Measurements from ENCODE around the gene C3orf80.
"Not testable (repeated sequence)": the region's sequence is repeated elsewhere in the genome, so short reads cannot be mapped to it uniquely, and the experiment has no call there.

Gene C3orf80

DNA sequence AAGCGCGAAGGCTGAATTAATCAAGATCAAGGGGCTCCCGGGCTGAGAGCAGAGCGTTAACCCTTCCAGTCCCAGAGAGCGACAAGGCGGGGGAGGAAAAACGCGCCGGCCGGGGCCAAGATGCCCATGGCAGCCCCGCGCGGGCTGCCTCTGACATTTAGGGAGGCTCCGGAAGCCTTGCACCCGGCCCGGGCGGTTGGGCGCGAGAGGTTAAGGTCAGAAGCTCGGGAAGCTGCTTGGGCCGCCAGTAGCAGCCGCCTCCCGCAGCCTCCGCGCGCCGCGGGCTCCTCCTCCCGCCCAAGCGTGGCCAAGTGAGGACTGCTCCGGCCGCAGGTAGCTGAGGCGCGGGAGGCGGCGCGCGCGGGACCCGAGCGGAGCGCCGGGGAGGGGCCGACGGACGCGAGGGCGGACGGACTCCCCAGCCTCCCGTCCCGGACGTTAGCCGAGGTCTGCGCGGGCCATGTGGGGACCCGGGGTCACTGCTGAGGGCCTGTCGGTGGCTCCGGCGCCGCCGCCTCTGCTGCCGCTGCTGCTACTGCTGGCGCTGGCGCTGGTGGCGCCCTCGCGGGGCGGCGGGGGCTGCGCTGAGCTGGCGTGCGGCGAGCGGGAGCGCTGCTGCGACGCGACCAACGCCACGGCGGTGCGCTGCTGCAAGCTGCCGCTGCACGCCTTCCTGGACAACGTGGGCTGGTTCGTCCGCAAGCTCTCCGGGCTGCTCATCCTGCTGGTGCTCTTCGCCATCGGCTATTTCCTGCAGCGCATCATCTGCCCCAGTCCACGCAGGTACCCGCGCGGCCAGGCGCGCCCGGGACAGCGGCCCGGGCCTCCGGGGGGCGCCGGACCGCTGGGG lies at the start of gene C3orf80:
Gene C3orf80, plus strand, starts transcription at position 247 of the 850 bp plus-strand sequence. Its CDS starts 214 bp downstream, at position 461.
- H3K36me3 Mint-ChIP-seq, result no peaks in the 10 kb centered on the region
- H3K4me3 Mint-ChIP-seq, result peak within 1 kb of the TSS; percentile 86
- H3K27me3 Mint-ChIP-seq, result peaks cover 42% of the 10 kb centered on the region
- H3K4me1 Mint-ChIP-seq, result peaks cover 12% of the 10 kb centered on the region
- no peak within 1 kb of the TSS for H3K27ac Mint-ChIP-seq
- H3K9me3 Mint-ChIP-seq, result no peaks in the 10 kb centered on the region

DNA sequence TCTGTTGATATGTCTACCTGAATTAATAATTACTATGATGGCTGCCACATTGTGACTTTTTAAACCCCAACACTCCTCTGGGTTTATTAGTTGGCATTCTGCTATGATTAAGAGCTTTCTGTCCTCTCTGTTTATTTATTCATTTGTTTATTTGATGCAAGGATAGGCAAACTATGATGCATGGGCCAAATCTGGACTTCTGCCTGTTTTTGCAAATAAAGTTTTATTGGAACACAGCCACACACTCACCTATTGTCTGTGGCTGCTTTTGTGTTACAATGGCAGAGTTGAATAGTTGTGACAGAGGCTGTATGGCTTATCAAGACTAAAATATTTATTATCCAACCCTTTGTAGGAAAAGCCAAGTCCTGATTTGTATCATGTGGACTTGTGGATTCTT lies 48.3 kb upstream of the C3orf80 start:
- Mint-ChIP-seq H3K4me3 (no peak overlapping the region), H3K9me3 (peaks cover 11% of the 10 kb centered on the region), H3K27me3 (peaks cover 12% of the 10 kb centered on the region), H3K27ac (no peak overlapping the region), H3K4me1 (no peaks in the 10 kb centered on the region), H3K36me3 (peaks cover 1% of the 10 kb centered on the region)

DNA sequence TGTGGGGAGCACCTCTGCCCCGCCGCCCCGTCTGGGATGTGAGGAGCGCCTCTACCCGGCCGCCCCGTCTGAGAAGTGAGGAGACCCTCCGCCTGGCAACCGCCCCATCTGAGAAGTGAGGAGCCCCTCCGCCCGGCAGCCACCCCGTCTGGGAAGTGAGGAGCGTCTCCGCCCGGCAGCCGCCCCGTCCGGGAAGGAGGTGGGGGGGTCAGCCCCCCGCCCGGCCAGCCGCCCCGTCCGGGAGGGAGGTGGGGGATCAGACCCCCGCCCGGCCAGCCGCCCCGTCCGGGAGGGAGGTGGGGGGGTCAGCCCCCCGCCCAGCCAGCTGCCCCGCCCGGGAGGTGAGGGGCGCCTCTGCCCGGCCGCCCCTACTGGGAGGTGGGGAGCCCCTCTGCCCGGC lies 46.6 kb upstream of the C3orf80 start:
- peaks cover 12% of the 10 kb centered on the region for H3K27me3 Mint-ChIP-seq
- H3K4me3 Mint-ChIP-seq, result not testable (repeated sequence)

DNA sequence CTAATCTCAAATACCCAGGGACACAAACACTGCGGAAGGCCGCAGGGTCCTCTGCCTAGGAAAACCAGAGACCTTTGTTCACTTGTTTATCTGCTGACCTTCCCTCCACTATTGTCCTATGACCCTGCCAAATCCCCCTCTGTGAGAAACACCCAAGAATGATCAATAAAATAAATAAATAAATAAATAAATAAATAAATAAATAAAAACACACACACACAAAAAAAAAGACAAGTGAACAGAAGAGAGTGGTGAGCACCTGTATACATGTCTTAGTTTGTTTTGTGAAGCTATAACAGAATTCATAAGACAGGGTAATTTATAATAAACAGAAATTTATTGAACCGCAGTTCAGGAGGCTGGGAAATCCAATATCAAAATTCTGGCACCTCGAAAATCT lies 45.8 kb upstream of the C3orf80 start:
- H3K36me3 Mint-ChIP-seq, H3K4me3 Mint-ChIP-seq, H3K4me1 Mint-ChIP-seq, H3K27ac Mint-ChIP-seq: not testable (repeated sequence)
- H3K9me3 Mint-ChIP-seq, result peaks cover 11% of the 10 kb centered on the region
- peaks cover 12% of the 10 kb centered on the region for H3K27me3 Mint-ChIP-seq

More for the DNA sequence above, 46.6 kb upstream of the C3orf80 start:
- H3K4me1 Mint-ChIP-seq, H3K27ac Mint-ChIP-seq, H3K36me3 Mint-ChIP-seq: not testable (repeated sequence)
- peaks cover 11% of the 10 kb centered on the region for H3K9me3 Mint-ChIP-seq

DNA sequence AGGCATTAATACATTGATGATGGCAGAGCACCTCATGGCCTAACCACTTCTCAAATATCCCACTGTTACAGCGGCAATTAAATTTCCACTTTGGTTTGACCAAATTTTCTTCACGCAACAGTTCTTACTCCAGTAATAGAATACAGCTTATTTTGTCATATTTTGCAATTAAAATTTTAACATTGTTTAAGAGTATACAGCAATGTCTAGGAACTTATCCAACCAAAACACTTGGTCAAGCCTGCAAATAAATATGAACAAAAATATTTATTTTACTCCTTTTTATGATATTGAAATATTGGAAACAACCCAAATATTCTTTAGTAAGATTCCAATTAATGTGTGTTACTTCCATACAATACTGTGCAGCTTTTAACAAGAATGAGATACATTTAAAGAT lies 45.3 kb upstream of the C3orf80 start:
- H3K27me3 Mint-ChIP-seq, result peaks cover 12% of the 10 kb centered on the region
- peaks cover 1% of the 10 kb centered on the region for H3K36me3 Mint-ChIP-seq
- H3K9me3 Mint-ChIP-seq, result peaks cover 11% of the 10 kb centered on the region
- H3K4me1 Mint-ChIP-seq, result no peaks in the 10 kb centered on the region
- no peak overlapping the region for H3K4me3 Mint-ChIP-seq
- H3K27ac Mint-ChIP-seq, result no peak overlapping the region

DNA sequence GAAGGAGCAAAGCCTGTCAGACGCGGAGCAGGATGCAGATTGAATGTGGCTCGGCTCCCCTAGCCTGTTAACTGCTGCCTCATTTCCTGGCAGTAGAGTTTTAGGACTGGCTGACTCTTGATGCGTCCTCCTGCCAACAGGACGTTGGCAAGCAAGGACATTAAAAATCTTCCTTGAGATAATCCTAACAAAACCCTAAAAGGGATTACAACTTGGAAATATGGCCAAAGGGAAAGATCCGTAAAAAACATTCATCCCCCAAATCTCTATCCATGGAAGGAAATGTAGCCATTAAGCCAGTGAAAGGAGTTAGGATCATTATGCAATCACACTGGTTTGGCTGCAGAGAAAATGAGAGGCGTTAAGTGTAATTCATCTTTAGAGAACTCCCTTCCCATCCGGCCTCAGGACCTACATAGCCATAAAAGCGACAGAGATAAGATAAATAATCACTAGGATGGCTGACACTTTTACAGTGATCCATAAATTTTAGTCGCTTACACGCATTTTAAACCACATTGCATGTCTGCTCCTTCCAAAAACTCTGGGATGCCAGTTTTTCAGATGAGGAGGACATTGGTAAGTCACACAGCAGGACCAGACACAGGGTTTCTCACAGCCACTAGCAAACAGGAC lies 44.5 kb upstream of the C3orf80 start:
- H3K4me3 Mint-ChIP-seq, result no peak overlapping the region
- peaks cover 1% of the 10 kb centered on the region for H3K36me3 Mint-ChIP-seq
- H3K4me1 Mint-ChIP-seq, result no peaks in the 10 kb centered on the region
- H3K27me3 Mint-ChIP-seq, result peaks cover 12% of the 10 kb centered on the region
- H3K9me3 Mint-ChIP-seq, result peaks cover 11% of the 10 kb centered on the region
- H3K27ac Mint-ChIP-seq, result no peak overlapping the region

DNA sequence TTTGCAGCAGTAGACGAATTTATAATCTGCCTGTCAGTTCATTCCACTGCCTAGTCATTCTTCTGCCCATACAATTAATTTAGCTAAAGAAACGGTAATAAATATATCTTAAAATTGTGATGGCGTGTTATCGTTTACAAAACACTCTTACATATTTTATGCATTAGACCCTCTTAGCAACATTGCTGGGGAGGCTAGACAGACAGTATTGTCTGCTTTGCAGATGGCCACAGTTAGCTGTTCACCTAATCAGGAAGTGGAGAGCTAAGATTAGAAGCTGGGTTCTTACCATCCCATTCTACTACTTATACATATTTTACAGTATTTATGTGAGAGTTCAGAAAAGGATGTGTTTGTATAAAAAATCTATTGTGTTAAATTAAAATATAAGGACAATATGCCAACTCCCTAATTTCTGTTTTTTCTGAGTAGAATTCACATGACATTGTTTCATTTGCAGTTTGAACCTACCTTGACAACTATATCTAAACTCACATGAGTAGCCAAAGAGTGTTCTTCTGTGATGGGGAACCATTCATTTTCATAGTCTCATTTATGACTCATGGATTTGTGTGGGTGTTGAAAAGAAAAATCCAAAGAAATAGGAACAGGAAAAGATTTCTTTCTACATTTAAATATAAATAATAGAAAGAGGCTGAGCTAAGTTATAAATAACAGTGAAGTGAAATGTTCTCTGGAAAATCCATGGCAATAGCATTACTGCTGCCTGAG lies 41.7 kb upstream of the C3orf80 start:
- Mint-ChIP-seq H3K9me3 (peaks cover 4% of the 10 kb centered on the region), H3K36me3 (no peaks in the 10 kb centered on the region), H3K4me1 (no peaks in the 10 kb centered on the region), H3K4me3 (no peak overlapping the region), H3K27ac (no peak overlapping the region), H3K27me3 (peaks cover 11% of the 10 kb centered on the region)

DNA sequence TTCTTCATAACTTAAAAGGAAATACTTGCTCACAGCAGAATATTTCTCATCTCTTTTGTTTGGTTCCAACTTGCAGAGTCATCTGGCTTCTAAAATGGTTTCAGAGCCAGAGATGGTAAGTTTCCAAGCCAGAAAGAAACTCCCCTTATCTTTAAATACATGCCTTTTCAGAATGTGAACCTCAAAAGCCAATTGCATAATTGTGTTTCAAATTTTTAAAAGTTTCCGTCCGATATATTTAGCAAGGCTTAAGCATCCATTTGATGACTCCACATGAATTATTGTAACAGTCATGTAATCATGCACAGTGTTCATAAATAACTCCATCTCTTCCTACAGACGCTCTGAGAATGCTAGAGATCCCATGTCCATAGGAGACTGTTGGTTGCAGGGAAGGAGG lies 40.6 kb upstream of the C3orf80 start:
- Mint-ChIP-seq H3K36me3 (no peaks in the 10 kb centered on the region), H3K27me3 (peaks cover 11% of the 10 kb centered on the region), H3K4me3 (no peak overlapping the region), H3K4me1 (no peaks in the 10 kb centered on the region), H3K9me3 (peaks cover 5% of the 10 kb centered on the region), H3K27ac (no peak overlapping the region)

DNA sequence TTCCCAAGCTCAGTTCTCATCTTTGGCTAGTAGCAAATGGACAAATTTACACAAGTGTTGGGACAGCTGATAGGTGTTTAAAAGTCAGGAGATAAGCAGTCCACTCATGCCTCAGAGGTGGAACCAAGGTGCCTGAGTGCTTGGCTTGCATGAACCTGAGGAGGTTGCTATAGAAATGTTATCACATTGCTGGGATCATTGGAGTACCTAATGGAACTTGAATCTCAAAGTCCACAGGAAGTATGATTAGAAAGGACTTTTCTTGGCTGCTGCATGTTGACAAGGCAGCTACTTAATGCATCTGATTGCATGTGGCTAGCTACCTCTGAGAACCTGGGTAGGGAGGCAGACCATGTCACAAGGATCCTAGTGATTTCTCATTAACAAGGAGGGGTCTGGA lies 39.5 kb upstream of the C3orf80 start:
- H3K27ac Mint-ChIP-seq, result no peak overlapping the region
- H3K4me3 Mint-ChIP-seq, result no peak overlapping the region
- no peaks in the 10 kb centered on the region for H3K4me1 Mint-ChIP-seq
- H3K36me3 Mint-ChIP-seq, result no peaks in the 10 kb centered on the region
- H3K9me3 Mint-ChIP-seq, result peaks cover 5% of the 10 kb centered on the region
- H3K27me3 Mint-ChIP-seq, result peaks cover 6% of the 10 kb centered on the region

DNA sequence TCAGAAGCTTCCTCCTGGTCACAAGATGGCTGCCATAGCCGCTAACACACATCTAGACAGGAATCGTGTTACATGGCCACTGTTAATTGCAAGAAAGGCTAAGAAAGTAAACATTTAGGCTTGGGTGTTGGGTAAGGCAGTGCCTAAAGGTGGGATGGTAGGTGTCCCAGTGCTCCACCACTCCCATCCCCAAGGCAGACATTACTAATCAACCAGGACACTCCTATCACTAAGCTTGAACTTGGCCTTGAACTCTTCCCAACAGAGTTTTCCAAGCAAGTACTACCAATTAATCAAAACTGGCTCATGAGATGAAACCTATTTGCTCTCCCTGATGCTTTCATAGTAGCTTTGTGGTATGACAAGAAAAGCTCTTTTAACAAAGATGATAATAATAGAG lies 37.9 kb upstream of the C3orf80 start:
- Mint-ChIP-seq H3K4me1 (no peaks in the 10 kb centered on the region), H3K4me3 (no peak overlapping the region), H3K9me3 (peaks cover 5% of the 10 kb centered on the region), H3K27me3 (peaks cover 3% of the 10 kb centered on the region), H3K36me3 (no peaks in the 10 kb centered on the region), H3K27ac (no peak overlapping the region)

DNA sequence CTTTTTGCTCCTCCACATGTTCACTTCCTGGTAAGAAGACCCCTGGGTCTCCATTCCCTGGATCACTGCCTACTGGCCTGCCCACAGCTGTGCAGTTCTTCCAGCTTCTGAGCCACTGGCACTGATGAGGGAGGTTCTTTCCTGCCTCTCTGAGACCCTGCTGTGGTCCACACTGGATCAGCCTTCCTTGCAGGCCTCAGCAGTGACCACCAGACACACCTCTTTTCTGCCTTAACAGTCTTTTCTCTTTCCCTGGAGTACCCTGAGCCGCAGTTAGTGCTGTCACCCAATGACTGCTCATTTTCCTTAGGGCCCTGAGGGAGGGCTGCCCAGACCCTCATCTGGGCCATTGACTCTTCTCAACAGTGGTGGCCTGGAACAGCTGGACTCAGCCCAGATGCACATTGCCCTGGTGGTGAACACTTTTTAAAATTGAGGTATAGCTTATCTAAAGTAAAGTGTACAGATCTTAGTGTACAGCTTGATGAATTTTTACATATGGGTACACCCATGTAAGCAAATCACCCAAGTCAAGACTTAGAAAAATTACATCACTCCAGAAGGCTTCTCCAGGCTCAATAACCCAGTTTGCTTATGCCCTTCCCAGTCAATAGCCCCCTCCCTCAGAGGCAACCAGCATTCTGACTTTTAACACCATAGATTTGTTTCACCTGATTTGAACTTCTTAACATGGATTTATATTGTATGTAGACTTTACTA lies 32.8 kb upstream of the C3orf80 start:
- Mint-ChIP-seq H3K4me3 (no peak overlapping the region), H3K27me3 (peaks cover 5% of the 10 kb centered on the region), H3K9me3 (peaks cover 5% of the 10 kb centered on the region), H3K36me3 (no peaks in the 10 kb centered on the region), H3K27ac (no peak overlapping the region), H3K4me1 (no peaks in the 10 kb centered on the region)

DNA sequence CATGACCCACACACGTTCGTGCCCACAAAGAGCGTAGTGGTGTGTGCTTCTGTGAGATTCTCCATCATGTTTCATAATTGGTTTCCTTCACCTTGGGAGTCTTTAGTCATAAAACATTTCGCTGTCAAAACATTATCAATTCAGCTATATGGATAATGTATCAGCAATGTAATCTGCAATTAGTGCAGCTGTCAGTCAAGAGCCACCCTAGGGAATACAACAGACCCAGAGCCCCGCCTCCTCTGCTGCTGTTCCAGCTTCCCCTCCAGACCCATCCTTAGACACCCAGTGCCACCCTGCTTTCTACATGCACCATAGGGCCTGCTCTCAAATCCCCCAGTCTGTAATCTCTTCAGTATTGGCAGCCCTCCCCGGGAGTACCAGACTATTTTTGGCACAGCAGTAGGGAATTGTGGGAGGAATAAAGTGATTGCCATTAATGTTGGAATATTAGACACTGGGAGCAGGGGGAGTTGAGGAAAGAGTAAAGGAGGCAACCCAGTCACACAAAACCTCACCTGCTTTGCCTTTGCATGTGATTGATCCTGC lies 31.5 kb upstream of the C3orf80 start:
- no peaks in the 10 kb centered on the region for H3K9me3 Mint-ChIP-seq
- no peak overlapping the region for H3K4me3 Mint-ChIP-seq
- peaks cover 3% of the 10 kb centered on the region for H3K27me3 Mint-ChIP-seq
- H3K27ac Mint-ChIP-seq, result no peak overlapping the region
- no peaks in the 10 kb centered on the region for H3K36me3 Mint-ChIP-seq
- no peaks in the 10 kb centered on the region for H3K4me1 Mint-ChIP-seq

DNA sequence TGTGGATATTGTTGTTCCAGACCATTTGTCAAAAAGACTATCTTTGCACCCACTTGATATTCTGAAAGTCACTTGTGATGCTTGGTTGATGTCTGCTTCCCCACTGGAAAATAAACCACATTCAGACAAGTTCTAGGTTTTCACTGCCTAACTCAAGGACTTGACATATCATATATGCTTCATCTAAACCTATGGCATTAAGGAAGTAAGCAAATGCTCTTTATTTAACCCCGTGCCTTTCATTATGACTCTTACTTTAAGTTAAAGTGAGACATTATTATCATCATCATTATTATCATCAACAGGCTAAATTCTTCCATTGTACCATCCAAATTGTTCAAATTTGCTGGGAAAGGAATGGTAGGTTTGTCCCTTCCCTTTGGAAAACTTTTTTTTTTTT lies 30.8 kb upstream of the C3orf80 start:
- Mint-ChIP-seq H3K36me3 (no peaks in the 10 kb centered on the region), H3K9me3 (no peaks in the 10 kb centered on the region)

DNA sequence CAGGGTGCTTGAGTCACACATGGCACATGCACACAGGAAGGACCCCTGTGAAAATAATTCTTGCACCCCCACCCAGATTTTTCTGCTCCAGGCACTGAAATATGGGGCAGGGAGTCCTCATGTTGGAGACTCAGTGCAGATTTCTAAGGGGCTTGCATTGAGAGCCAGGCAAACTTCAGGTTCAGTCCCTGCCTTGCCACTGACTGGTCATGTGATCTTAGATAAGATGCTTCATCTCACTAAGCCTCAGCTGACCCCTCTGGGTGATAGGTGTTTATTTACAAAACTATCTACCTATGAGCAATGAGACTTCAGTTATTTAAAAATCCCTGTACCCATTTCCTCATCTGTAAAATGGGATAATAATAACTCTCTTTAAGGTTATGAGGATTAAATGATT lies 30.1 kb upstream of the C3orf80 start:
- H3K27me3 Mint-ChIP-seq, result peaks cover 2% of the 10 kb centered on the region
- no peaks in the 10 kb centered on the region for H3K9me3 Mint-ChIP-seq
- no peaks in the 10 kb centered on the region for H3K36me3 Mint-ChIP-seq
- no peak overlapping the region for H3K27ac Mint-ChIP-seq
- H3K4me3 Mint-ChIP-seq, result no peak overlapping the region
- no peaks in the 10 kb centered on the region for H3K4me1 Mint-ChIP-seq

More for the DNA sequence above, 30.8 kb upstream of the C3orf80 start:
- Mint-ChIP-seq H3K4me3 (no peak overlapping the region), H3K4me1 (no peaks in the 10 kb centered on the region), H3K27me3 (peaks cover 3% of the 10 kb centered on the region), H3K27ac (no peak overlapping the region)

DNA sequence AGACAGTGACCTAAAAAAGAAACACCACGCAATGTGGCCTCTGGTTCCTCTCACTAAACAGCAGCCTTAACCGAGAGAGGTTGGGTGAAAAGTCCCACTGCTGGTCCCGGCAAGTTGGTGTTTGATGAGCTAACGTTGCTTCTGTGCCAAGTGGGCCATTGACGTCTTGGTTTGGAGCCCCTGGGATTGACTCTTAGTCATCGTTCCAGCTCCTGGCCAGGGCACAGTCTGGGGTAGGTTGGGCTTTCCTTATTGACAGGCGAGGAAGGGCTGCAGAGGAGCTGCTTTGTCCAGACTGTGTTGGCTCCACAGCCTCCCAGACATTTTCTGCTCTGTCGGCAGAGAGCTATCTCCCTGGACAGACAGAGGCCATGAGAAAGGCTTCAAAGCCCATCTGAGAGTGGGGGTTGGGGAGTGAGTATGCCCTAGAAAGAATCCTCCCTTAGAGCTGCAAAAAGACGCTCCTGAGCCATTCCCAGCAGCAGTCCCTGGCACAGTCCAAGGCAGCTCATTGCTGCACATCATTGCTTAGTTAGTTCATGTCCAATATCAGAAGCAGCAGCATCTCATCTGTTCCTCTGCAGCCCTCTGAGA lies 28.6 kb upstream of the C3orf80 start:
- Mint-ChIP-seq H3K27me3 (peaks cover 2% of the 10 kb centered on the region), H3K27ac (no peak overlapping the region), H3K4me1 (no peaks in the 10 kb centered on the region), H3K36me3 (no peaks in the 10 kb centered on the region), H3K4me3 (no peak overlapping the region), H3K9me3 (no peaks in the 10 kb centered on the region)
